Measurements from ENCODE around the gene KREMEN2.

Gene KREMEN2, protein sequence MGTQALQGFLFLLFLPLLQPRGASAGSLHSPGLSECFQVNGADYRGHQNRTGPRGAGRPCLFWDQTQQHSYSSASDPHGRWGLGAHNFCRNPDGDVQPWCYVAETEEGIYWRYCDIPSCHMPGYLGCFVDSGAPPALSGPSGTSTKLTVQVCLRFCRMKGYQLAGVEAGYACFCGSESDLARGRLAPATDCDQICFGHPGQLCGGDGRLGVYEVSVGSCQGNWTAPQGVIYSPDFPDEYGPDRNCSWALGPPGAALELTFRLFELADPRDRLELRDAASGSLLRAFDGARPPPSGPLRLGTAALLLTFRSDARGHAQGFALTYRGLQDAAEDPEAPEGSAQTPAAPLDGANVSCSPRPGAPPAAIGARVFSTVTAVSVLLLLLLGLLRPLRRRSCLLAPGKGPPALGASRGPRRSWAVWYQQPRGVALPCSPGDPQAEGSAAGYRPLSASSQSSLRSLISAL

GRCh38 chr16:2963723-2964474, at the start of gene KREMEN2:
TSS of gene KREMEN2 (plus strand) at chr16:2964275. CDS start at chr16:2964521, 246 bp downstream.
- ChIA-PET CTCF (interaction anchor here (1.4 to 8.6 kb wide), 5 partner anchors 8 to 68 kb away, joined by 3 to 54 read pairs (median 8); no protein-coding TSS in a partner anchor), POLR2A (no interaction called here)
- TF ChIP-seq, protein P1, sequence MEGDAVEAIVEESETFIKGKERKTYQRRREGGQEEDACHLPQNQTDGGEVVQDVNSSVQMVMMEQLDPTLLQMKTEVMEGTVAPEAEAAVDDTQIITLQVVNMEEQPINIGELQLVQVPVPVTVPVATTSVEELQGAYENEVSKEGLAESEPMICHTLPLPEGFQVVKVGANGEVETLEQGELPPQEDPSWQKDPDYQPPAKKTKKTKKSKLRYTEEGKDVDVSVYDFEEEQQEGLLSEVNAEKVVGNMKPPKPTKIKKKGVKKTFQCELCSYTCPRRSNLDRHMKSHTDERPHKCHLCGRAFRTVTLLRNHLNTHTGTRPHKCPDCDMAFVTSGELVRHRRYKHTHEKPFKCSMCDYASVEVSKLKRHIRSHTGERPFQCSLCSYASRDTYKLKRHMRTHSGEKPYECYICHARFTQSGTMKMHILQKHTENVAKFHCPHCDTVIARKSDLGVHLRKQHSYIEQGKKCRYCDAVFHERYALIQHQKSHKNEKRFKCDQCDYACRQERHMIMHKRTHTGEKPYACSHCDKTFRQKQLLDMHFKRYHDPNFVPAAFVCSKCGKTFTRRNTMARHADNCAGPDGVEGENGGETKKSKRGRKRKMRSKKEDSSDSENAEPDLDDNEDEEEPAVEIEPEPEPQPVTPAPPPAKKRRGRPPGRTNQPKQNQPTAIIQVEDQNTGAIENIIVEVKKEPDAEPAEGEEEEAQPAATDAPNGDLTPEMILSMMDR (IDR thresholded peaks at IDR 0.05; ENCODE audit: control extremely low read depth, extremely low read depth, low read depth, missing control alignments): no peak
- DNase-seq (ENCODE audit: extremely low spot score): peak; percentile 56

- DNase-seq (ENCODE audit: extremely low spot score): no peak
- ChIA-PET POLR2A (no interaction called here), CTCF (interaction anchor here (0.7 to 11.3 kb wide), 2 partner anchors 8 to 41 kb away, joined by 3 to 125 read pairs; no protein-coding TSS in a partner anchor)
Observed at GRCh38 chr16:2915196-2915929, 48.7 kb upstream of the KREMEN2 start.

GRCh38 chr16:2919511-2920255, 44.4 kb upstream of the KREMEN2 start:
- TF ChIP-seq, protein P1 (IDR thresholded peaks at IDR 0.05; ENCODE audit: control extremely low read depth, extremely low read depth, low read depth, missing control alignments): peak; percentile 82
- CTCF ChIA-PET: interaction anchor here (0.6 to 9.5 kb wide), 20 partner anchors 7 to 270 kb away, joined by 3 to 125 read pairs (median 4); partner anchors contain the start of genes FLYWCH1 and FLYWCH2
- DNase-seq (ENCODE audit: extremely low spot score): peak; percentile 60
- POLR2A ChIA-PET: no interaction called here

More at GRCh38 chr16:2915196-2915929, 48.7 kb upstream of the KREMEN2 start:
- TF ChIP-seq, protein P1 (IDR thresholded peaks at IDR 0.05; ENCODE audit: control extremely low read depth, extremely low read depth, low read depth, missing control alignments): no peak

DNA sequence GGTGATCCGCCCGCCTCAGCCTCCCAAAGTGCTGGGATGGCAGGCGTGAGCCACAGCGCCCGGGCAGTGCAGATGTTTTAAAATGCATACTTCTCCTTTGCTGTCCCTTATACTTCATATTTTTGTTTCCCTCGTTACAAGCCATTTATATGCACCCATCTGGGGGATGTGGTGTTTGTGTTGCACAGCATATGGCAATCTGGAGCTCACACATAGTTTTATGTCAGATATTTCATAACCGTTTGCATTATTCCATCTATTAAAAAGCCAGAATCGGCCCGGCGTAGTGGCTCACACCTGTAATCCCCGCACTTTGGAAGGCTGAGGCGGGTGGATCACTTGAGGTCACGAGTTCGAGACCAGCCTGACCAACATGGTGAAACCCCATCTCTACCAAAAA, 40.6 kb upstream of the KREMEN2 start:
- CTCF ChIA-PET: interaction anchor here (1.3 to 9.5 kb wide), 5 partner anchors 11 to 55 kb away, joined by 3 to 125 read pairs (median 5); partner anchors contain the start of genes FLYWCH1 and FLYWCH2
- TF ChIP-seq, protein P1 (IDR thresholded peaks at IDR 0.05; ENCODE audit: control extremely low read depth, extremely low read depth, low read depth, missing control alignments): no peak
- no peak for DNase-seq (ENCODE audit: extremely low spot score)
- POLR2A ChIA-PET: no interaction called here

DNA sequence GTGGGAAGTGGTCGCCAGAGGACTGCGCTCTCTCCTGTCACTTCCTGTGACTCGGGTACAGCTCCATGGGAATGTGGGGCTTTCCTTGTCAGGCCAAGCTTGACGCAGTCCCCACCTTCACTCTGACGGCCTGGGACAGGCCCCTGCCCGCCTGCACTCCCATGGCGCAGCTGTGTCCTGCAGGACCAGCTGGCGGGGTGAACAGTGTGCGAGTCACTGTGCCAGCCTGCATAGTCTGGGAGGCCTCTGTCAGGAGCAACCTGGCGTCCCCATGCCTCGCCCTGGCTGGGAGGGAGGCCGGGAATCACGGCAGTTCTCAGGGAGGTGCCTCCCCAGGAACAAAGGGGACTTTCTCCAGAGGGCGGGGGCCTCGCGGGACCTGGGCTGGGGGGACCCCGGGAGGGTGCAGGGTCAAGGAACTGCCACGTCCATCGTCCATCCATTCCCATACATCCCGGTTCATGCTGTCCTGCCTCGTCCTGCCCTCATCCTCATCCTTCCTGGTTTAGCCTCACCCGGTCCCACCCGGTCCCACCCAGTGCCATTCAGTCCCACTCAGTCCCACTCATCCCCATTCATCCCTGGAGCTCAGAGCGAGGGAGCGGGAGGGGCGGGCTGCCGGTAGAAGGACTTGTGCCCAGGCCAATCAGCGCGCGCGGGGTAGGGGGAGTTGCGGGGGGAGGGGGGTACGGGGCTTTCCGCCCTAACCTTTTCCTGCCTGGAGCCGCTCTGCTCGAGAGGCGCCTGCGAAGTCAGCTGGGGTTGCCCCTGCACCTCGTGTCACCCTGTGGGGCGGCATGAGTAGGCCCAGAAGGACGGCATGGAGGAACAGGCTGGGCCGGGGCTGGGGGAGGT, 38.9 kb upstream of the KREMEN2 start:
- DNase-seq (ENCODE audit: extremely low spot score): no peak
- TF ChIP-seq, protein P1 (IDR thresholded peaks at IDR 0.05; ENCODE audit: control extremely low read depth, extremely low read depth, low read depth, missing control alignments): no peak
- ChIA-PET CTCF (interaction anchor here (1.0 to 9.5 kb wide), 4 partner anchors 13 to 57 kb away, joined by 3 to 125 read pairs (median 5); partner anchors contain the start of gene FLYWCH1), POLR2A (interaction anchor here (0.6 kb wide), 1 partner anchor 72 kb away, joined by 6 read pairs; no protein-coding TSS in a partner anchor)

All from GM10248 (cell line).